Measurements from ENCODE around the gene LIPC. TPM values are rescaled to one million over a fixed set of nuclear protein-coding genes. Genes with fewer than 3 reads are reported as not detected.

The LIPC gene
- total and polyA plus RNA-seq, 3 donors from 2014 or later, result 0.12 to 0.37 TPM; not detected in 1

GRCh38 chr15:58594898-58595297 is 163.1 kb downstream of the LIPC start:
- no peak for DNase-seq
- no peaks in the 10 kb centered on the region for H3K9me3 ChIP-seq
- H3K27me3 ChIP-seq, result no peaks in the 10 kb centered on the region
- intact Hi-C loops (cut with DNase I; ENCODE audit: low total_unique reads), result no loop called here
- H3K4me1 ChIP-seq, result peaks cover 6% of the 10 kb centered on the region
- H3K36me3 ChIP-seq (ENCODE audit: low read depth, missing control alignments), result no peaks in the 10 kb centered on the region
- no peak overlapping the region for H3K4me3 ChIP-seq
- H3K27ac ChIP-seq, result no peak overlapping the region
- WGBS, 2 donors, result 68 to 79% methylated on average over 1 of the region's 1 CpG
- TF ChIP-seq POLR2A (IDR thresholded peaks at IDR 0.05) (no peak), CTCF (IDR thresholded peaks at IDR 0.05) (no peak)

GRCh38 chr15:58595516-58596263 is 163.9 kb downstream of the LIPC start:
- peaks cover 6% of the 10 kb centered on the region for H3K4me1 ChIP-seq
- no peak overlapping the region for H3K27ac ChIP-seq
- TF ChIP-seq CTCF (IDR thresholded peaks at IDR 0.05) (no peak), POLR2A (IDR thresholded peaks at IDR 0.05) (no peak)
- no peaks in the 10 kb centered on the region for H3K36me3 ChIP-seq (ENCODE audit: low read depth, missing control alignments)
- intact Hi-C loops (cut with DNase I; ENCODE audit: low total_unique reads), result no loop called here
- DNase-seq, result no peak
- no peaks in the 10 kb centered on the region for H3K27me3 ChIP-seq
- 63 to 74% methylated on average over 3 of the region's 3 CpGs for WGBS, 2 donors
- H3K9me3 ChIP-seq, result no peaks in the 10 kb centered on the region
- H3K4me3 ChIP-seq, result no peak overlapping the region

- DNase-seq, result no peak
- WGBS, 2 donors, result 92 to 95% methylated on average over 4 of the region's 4 CpGs
- intact Hi-C loops (cut with DNase I; ENCODE audit: low total_unique reads), result no loop called here
- Histone ChIP-seq H3K4me3 (no peak overlapping the region), H3K27me3 (no peaks in the 10 kb centered on the region), H3K9me3 (no peaks in the 10 kb centered on the region), H3K27ac (no peak overlapping the region), H3K4me1 (peaks cover 6% of the 10 kb centered on the region), H3K36me3 (ENCODE audit: low read depth, missing control alignments) (no peaks in the 10 kb centered on the region)
- TF ChIP-seq POLR2A (IDR thresholded peaks at IDR 0.05) (no peak), CTCF (IDR thresholded peaks at IDR 0.05) (no peak)
These were observed 166.4 kb downstream of the LIPC start for GRCh38 chr15:58597943-58598828.

GRCh38 chr15:58598829-58599210 is 167.0 kb downstream of the LIPC start:
- Histone ChIP-seq H3K4me1 (peaks cover 6% of the 10 kb centered on the region), H3K4me3 (no peak overlapping the region), H3K36me3 (ENCODE audit: low read depth, missing control alignments) (no peaks in the 10 kb centered on the region), H3K9me3 (no peaks in the 10 kb centered on the region), H3K27ac (no peak overlapping the region), H3K27me3 (no peaks in the 10 kb centered on the region)
- TF ChIP-seq CTCF (IDR thresholded peaks at IDR 0.05) (no peak), POLR2A (IDR thresholded peaks at IDR 0.05) (no peak)
- intact Hi-C loops (cut with DNase I; ENCODE audit: low total_unique reads), result no loop called here
- DNase-seq, result no peak
- WGBS, 2 donors, result 94 to 95% methylated on average over 4 of the region's 4 CpGs

Measured in testis (tissue), 3 donors.